Neural cell (in vitro differentiated cells): ENCODE data around the gene CRYGS.

Experiments
- EP300 ChIP-seq: fragments of 450-650 bp; conservative IDR thresholded peaks from 2 replicates; pipeline ENCODE4 v1.6.1; 2014; ENCODE audit warnings: antibody characterized with exemption, mild to moderate bottlenecking, moderate library complexity; ENCODE audit not compliant: poor library complexity, severe bottlenecking
- EZH2 ChIP-seq: fragments of 200-600, 300-800 bp; shearing (Covaris generic), sonication (generic); IDR thresholded peaks from 2 replicates; pipeline ENCODE4 v1.6.1; 2014; ENCODE audit warnings: antibody characterized with exemption, low read length, borderline replicate concordance, mild to moderate bottlenecking; ENCODE audit not compliant: insufficient read depth, poor library complexity, severe bottlenecking
- MXI1 ChIP-seq: fragments of 450-650 bp; conservative IDR thresholded peaks from 2 replicates; pipeline ENCODE4 v1.6.1; 2014; ENCODE audit warnings: antibody characterized with exemption, mild to moderate bottlenecking; ENCODE audit not compliant: poor library complexity, severe bottlenecking
- POLR2AphosphoS5 ChIP-seq: IDR thresholded peaks from 2 replicates; pipeline ENCODE4 v1.6.1; 2012
- RAD21 ChIP-seq: fragments of 450-650 bp; conservative IDR thresholded peaks from 2 replicates; pipeline ENCODE4 v1.6.1; 2014; ENCODE audit warnings: antibody characterized with exemption, mild to moderate bottlenecking, moderate library complexity
- SMC3 ChIP-seq: fragments of 450-650 bp; conservative IDR thresholded peaks from 2 replicates; pipeline ENCODE4 v1.6.1; 2014; ENCODE audit warnings: antibody characterized with exemption, mild to moderate bottlenecking, moderate library complexity; ENCODE audit not compliant: poor library complexity
- TAF1 ChIP-seq: IDR thresholded peaks from 2 replicates; pipeline ENCODE4 v1.6.1; 2012; ENCODE audit warnings: low read depth
- TF ChIP-seq, protein P1 (sequence below): fragments of 450-650 bp; IDR thresholded peaks from 2 replicates; pipeline ENCODE4 v1.5.1; 2014; ENCODE audit warnings: antibody characterized with exemption, mild to moderate bottlenecking, moderate library complexity; ENCODE audit not compliant: poor library complexity, severe bottlenecking

DNA sequence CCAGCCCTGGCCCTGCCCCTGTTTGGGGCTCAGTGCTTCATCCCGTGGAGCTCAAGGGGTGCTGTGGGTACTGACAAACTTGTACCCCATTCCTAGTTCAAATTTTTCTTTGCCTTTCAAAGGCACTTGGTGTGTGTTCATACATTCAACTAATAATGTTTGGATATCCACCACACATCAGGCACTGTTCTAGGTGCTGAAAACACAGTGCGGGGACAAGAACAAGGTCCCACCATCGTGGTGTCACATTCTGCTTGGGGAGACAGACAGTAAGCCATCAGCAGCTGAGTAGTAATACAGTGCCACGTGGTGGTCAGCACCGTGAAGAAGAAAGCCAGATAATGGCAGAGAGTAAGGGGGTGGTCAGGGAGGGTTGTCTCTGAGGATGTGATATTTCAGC, 32.5 kb downstream of the CRYGS start:
- TF ChIP-seq RAD21 (no peak), EP300 (no peak), POLR2AphosphoS5 (no peak), SMC3 (no peak), MXI1 (no peak), EZH2 (no peak), TAF1 (no peak)
- TF ChIP-seq, protein P1, sequence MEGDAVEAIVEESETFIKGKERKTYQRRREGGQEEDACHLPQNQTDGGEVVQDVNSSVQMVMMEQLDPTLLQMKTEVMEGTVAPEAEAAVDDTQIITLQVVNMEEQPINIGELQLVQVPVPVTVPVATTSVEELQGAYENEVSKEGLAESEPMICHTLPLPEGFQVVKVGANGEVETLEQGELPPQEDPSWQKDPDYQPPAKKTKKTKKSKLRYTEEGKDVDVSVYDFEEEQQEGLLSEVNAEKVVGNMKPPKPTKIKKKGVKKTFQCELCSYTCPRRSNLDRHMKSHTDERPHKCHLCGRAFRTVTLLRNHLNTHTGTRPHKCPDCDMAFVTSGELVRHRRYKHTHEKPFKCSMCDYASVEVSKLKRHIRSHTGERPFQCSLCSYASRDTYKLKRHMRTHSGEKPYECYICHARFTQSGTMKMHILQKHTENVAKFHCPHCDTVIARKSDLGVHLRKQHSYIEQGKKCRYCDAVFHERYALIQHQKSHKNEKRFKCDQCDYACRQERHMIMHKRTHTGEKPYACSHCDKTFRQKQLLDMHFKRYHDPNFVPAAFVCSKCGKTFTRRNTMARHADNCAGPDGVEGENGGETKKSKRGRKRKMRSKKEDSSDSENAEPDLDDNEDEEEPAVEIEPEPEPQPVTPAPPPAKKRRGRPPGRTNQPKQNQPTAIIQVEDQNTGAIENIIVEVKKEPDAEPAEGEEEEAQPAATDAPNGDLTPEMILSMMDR: no peak
